ENCODE measurements around the gene CAPN11.
A peak's percentile ranks its signal among the peaks of the same experiment; 100 is the strongest.

The CAPN11 gene

DNA sequence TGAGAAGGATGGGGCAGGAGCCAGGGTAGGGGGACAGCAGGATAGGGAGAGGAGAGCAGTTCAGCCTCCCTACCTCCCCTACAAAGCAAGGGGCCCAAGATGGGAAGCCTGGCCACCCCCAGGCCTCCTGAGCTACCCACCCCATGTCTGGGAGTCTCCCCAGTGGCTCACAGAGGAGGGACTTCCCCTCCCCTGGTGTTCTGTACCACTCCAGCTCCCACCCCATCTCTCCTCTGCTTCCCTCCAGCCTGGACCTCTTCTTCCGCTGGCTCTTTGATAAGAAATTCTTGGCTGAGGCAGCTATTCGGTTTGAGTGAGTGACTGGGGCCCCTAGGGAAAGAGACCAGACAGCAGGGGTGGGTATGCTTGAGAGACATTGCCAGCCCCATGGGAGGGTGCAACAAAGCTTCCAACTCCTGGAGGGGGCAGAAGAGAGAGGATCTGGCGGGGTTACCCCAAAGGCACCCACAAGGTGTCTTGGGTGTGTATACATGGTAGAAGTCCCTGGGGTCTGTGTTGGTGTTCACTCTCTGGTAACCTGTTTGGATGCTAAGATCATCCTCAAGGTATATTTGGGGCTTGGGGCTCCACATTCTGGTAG lies 8.2 kb upstream of the CAPN11 start:
- H3K4me3 ChIP-seq (ENCODE audit: low read length) = no peak overlapping the region
- DNase-seq (ENCODE audit: low read depth, low spot score) = no peak

DNA sequence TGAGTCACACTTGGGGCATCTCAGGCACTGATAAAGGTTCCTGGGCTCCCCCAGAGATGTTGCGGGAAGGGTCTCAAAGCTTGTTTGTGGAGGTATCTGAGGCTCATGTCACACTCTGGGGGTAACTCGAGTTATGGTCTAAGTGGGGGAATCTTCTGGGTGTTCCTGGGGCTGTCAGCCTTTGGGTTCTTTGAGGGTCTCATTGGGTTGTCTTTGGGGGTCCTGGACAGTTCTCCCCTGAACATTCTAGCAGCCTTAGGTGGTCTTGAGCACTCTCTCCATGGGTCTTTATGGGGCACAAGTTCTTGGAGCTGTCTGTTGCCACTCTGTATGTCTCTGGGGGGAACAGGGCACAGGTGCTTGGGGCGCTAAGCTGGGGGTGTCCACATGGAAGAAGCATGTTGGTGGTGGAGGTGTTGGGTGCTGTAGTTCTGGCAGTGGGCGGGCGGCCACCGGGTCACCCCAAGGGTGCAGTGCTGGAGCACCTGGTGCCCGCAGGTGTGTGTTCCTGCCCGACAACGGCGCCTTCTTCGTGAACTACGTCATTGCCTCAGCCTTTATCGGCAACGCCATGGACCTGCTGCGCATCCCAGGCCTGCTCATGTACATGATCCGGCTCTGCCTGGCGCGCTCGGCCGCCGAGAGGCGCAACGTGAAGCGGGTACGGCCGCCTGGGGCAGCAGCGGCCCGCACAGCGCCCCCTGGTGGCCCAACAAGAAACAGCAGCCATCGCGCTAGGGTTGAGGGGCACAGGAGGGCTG lies 7.1 kb upstream of the CAPN11 start:
- no peak overlapping the region for H3K4me3 ChIP-seq (ENCODE audit: low read length)
- peak; percentile 47 for DNase-seq (ENCODE audit: low read depth, low spot score)

DNA sequence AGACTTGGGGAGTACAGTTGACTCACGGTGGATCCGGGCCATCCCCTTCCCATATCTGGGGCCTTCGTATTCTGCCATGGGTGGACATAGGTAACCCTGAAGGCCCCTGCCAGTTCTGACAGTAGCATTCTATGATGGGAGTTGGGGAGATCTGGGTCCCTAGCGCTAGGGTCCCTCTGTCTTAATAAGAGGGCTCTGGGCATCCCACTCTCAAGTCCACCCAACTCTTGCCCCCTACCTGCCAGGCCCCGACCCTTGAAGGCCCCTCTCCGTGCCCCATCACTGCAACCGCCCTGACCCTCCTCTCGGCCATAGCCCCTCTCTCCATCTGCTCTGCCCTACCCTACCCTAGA lies 6.5 kb upstream of the CAPN11 start:
- H3K4me3 ChIP-seq (ENCODE audit: low read length) = no peak overlapping the region
- DNase-seq (ENCODE audit: low read depth, low spot score) = no peak

DNA sequence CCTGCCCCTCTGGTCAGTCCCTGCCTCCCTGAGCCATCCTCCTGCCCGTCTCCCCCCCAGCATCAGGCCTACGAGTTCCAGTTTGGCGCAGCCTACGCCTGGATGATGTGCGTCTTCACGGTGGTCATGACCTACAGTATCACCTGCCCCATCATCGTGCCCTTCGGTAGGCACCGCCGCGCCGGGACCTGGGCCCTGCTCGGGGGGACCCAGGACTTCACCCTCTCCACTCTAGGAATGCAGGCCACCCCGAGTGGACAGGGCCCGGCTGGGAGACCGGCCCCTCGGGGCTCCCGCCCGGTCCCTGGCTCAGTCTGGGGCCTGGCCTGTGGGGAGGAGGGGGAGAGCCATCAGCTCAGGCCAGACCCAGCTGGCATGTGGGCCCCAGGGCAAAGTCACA lies 6.1 kb upstream of the CAPN11 start:
- H3K4me3 ChIP-seq (ENCODE audit: low read length) = no peak overlapping the region
- DNase-seq (ENCODE audit: low read depth, low spot score) = no peak

DNA sequence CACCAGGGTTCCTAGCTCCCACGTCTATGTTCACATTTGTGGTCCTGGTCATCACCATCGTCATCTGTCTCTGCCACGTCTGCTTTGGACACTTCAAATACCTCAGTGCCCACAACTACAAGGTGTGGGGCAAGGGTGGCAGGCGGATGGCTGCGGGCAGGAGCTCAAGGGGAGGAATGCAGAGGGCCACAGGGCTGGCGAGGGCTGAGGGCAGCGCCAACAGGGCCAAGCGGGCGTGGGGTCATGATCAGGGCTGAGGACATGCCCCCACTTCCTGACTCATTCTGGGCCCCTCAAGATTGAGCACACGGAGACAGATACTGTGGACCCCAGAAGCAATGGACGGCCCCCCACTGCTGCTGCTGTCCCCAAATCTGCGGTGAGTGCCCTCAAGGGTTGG lies 4.6 kb upstream of the CAPN11 start:
- H3K4me3 ChIP-seq (ENCODE audit: low read length) = no peak overlapping the region
- no peak for DNase-seq (ENCODE audit: low read depth, low spot score)

DNA sequence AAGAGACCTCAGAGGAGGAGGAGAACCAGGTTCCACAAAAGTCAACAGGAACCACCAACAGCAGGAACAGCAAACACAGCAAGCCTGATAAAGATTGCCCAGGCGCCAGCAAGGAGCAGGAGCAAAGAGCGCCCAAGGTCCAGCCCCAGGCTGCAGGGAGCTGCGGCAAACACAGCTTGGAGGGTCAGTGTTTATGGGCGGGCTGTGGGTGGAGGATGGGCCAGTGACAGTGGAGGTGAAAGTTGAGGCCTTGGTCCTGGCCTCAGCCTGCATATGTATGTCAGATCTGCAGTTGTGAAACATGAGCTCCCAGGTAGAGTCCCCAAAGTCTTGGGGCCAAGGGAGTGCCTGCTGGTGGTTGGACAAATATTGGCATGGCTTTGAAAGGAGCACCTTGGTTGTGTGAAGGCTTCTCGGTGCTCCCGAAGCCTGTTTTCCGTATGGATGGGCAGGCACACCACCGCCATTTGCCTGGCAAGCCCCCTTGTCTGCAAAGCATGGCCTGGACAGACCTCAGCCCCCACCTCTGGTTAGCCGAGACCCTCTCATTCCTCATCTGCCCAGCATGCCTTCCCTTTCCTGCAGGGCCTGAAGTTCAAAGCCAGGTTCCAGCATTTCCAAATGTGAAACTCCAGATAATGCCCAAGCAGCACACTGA lies 2.0 kb upstream of the CAPN11 start:
- DNase-seq (ENCODE audit: low read depth, low spot score) = no peak

DNA sequence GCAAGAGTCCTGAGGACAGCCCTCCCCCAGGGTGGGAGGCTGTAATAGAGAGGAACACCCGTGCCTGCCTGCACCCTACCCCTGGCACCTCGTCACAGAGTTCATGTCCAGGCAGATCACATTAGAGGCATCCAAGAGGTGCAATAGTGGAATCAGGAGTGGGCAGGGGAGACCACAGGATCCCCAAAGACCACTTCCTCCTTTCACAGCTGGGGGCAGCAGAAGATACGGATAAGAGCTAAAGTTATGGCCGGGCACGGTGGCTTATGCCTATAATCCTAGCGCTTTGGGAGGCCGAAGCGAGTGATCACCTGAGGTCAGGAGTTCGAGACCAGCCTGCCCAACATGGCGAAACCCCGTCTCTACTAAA lies 1.5 kb upstream of the CAPN11 start:
- no peak for DNase-seq (ENCODE audit: low read depth, low spot score)
- no peak overlapping the region for H3K4me3 ChIP-seq (ENCODE audit: low read length)

More for the DNA sequence above, 2.0 kb upstream of the CAPN11 start:
- H3K4me3 ChIP-seq (ENCODE audit: low read length) = no peak overlapping the region

DNA sequence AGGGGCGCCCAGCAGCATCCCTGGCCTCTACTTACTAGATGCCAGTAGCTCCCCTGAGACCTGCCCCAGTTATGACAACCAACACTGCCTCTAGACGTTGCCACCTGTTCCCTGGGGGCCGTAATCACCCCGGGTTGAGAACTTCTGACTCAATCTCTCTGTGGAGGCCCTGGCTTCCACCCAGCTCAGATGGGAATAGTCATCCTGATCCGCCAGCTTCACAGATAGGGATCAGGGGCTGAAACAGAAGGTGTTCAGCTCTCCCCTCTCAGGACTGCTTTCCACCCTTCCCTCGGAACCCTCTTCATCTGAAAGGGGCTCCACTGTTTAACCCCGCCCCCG lies 3.3 kb downstream of the CAPN11 start:
- DNase-seq (ENCODE audit: low read depth, low spot score) = no peak

DNA sequence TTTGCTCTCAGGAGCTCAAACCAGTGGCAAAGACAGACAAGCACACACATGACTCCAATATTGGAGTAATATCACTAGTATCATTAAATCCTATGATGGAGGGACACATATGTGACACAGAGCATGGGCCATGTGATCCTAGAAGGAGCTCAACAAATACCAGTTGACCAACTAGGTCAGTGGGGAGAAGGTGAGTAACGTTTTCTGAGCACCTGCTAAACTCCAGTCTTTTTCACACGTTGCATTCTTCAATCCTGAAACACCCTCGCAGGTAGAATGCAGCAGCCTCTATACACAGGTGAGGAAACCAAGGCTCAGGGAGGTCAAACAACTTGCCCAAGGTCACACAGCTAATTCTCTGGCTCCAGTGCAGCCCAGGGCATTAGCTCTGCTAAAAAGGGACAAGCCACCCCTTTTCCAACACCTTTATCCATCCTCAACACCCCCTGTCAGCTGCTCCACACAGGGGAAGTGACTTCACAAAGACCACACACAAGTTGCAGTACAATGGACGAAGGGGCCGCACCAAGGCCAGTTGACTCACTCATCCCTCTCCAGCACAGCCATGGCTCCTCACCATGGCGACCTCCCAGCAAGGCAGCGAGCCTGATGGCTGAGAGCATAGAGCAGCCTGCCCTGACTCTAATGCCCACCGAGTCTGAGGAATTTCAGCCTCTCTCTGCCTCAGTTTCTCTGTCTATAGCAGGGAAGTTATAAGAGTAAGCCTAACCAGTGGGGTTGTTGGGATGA lies 4.4 kb downstream of the CAPN11 start:
- H3K4me3 ChIP-seq (ENCODE audit: low read length) = no peak overlapping the region
- no peak for DNase-seq (ENCODE audit: low read depth, low spot score)

More for the DNA sequence above, 3.3 kb downstream of the CAPN11 start:
- H3K4me3 ChIP-seq (ENCODE audit: low read length) = no peak overlapping the region

DNA sequence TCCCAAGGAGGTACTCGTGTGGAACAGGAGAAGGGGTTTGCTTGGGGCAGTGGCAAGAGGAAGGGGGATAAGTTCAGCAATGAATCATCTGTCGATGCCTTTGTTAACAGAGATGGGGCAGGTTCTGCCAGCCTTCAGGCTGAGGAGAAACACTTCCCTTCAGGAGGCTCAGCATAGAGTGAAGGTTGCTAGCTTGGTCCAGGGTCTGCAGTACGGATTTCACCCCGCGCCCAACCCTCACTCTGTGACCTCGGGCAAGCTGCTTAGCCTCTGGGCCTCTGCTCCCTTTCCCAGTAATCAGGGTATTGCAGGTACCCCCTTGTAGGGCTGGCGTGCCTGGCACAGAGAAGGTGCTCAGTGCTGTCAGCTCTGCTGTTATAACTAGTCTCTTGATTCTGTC lies 7.5 kb downstream of the CAPN11 start:
- DNase-seq (ENCODE audit: low read depth, low spot score) = no peak
- H3K4me3 ChIP-seq (ENCODE audit: low read length) = no peak overlapping the region

DNA sequence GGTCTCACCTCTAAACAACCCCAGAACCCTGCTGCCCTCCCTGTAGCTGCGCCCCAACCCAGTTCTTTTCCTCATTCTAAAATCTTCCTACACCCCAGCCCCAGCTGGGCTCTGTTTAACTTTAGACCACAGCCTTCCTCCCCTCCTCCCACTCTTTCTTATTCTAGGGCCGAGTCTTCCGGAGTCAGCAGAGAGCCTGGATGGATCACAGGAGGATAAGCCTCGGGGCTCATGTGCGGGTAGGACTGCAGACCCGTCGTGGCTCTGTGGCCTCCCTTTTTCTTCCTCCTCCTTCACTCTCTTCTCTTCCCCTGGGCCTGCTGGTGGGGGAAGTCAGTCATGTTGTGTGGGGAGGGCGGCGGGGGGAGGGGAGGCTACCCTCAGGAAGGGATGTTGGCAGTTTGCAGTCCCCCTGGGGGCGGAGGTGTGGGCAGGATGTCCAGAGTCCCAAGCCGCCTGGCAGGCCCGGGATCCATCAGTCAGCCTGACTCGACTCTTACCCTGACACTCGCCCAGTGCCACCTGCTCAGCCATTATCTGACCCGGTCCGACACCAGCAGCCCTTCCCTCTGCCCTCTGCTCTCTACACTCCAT lies 8.1 kb downstream of the CAPN11 start:
- DNase-seq (ENCODE audit: low read depth, low spot score) = no peak
- H3K4me3 ChIP-seq (ENCODE audit: low read length) = no peak overlapping the region

DNA sequence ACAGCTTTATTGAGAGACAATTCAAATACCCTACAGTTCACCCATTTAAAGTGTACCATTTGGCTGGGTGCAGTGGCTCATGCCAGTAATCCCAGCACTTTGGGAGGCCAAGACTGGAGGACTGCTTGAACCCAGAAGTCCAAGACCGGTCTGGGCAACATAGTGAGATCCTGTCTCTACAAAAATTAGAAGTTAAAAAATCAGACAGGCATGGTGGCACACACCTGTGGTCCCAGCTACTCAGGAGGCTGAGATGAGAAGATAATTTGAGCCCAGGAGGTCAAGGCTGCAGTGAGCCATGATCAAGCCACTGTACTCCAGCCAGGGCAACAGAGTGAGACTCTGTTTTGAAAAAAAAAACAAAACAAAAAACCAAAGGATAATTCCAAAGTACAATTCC lies 8.9 kb downstream of the CAPN11 start:
- H3K4me3 ChIP-seq (ENCODE audit: low read length) = no peak overlapping the region
- no peak for DNase-seq (ENCODE audit: low read depth, low spot score)

DNA sequence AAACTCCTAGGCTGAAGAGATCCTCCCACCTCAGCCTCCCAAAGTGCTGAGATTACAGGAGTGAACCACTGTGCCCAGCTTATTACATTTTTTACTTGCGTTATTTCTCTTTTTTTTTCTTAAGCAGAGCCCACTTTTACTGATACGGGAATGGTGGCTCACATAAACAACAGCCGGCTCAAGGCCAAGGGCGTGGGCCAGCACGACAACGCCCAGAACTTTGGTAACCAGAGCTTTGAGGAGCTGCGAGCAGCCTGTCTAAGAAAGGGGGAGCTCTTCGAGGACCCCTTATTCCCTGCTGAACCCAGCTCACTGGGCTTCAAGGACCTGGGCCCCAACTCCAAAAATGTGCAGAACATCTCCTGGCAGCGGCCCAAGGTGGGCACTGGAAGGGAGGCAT lies 10.5 kb downstream of the CAPN11 start:
- no peak for DNase-seq (ENCODE audit: low read depth, low spot score)
- no peak overlapping the region for H3K4me3 ChIP-seq (ENCODE audit: low read length)

DNA sequence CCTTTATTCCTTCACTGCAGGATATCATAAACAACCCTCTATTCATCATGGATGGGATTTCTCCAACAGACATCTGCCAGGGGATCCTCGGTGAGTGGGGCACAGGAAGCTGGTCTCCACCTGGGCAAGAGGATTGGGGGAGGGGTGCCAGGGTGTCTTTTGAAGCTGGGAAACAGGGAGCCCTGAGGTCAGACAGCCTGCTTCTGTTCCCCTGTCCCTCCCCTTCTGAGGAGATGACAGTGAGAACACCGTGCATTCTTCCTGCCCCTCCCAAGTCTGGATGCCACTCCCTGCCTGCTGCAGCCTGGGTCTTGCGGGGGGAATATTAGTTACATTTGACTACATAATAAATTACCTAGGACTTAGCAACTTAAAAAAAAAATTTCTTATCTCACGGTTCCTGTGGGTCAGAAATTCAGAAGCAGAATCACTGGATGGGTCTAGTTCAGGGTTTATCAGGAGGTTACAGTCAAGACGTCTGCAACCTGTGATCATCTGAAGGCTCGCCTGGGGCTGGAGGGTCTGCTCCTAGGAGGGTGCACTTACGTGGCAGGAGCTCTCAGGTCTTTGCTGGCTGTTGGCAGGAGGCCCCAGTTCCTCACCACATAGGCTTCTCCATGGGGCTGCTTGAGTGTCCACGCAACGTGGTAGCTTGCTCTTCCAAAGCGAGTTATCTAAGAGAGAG lies 11.4 kb downstream of the CAPN11 start:
- H3K4me3 ChIP-seq (ENCODE audit: low read length) = no peak overlapping the region
- no peak for DNase-seq (ENCODE audit: low read depth, low spot score)

DNA sequence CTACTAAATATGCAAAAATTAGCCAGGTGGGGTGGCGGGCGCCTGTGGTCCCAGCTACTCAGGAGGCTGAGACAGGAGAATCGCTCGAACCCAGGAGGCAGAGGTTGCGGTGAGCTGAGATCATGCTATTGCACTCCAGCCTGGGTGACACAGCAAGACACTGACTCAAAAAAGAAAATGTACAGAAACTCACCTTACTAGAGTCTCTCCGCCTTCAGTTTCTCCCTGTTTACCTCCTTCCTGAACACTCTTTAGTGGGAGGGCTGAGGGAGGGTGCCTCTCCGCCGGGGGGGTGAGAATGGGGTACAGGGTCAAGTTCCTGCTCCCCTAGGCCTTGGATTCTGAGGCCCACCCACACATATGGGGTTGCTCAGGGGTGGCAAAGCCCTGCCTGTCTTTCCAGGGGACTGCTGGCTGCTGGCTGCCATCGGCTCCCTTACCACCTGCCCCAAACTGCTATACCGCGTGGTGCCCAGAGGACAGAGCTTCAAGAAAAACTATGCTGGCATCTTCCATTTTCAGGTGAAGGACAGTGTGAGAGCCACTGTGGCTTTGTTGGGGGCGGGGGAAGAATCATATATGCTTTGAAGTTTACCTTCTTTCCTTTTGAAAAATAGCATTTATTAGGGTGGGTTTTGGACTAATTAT lies 13.4 kb downstream of the CAPN11 start:
- no peak for DNase-seq (ENCODE audit: low read depth, low spot score)
- no peak overlapping the region for H3K4me3 ChIP-seq (ENCODE audit: low read length)

DNA sequence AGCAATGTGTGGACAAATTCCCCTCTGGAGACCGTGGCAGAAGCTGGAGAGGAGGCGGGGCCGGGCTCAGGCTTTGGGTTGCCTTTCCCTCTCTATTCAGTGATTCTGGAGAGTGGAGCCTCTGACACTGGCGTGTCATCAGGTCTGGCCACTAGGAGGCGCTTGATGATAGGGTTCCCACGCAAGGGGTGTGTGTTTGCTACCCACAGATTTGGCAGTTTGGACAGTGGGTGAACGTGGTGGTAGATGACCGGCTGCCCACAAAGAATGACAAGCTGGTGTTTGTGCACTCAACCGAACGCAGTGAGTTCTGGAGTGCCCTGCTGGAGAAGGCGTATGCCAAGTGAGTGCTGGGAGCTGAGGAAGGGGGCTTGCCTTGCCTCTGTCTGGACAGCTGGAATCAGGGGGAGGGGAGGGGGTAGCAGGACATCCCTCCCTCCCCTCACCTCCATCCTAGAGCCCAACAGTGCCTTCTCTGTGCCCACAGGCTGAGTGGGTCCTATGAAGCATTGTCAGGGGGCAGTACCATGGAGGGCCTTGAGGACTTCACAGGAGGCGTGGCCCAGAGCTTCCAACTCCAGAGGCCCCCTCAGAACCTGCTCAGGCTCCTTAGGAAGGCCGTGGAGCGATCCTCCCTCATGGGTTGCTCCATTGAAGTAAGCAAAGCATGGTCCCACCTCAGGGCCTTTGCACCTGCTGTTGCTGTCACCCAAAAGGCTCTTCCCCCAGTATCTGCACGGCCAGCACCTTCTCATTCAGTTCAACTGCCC lies 14.3 kb downstream of the CAPN11 start:
- H3K4me3 ChIP-seq (ENCODE audit: low read length) = no peak overlapping the region
- DNase-seq (ENCODE audit: low read depth, low spot score) = peak; percentile 46

DNA sequence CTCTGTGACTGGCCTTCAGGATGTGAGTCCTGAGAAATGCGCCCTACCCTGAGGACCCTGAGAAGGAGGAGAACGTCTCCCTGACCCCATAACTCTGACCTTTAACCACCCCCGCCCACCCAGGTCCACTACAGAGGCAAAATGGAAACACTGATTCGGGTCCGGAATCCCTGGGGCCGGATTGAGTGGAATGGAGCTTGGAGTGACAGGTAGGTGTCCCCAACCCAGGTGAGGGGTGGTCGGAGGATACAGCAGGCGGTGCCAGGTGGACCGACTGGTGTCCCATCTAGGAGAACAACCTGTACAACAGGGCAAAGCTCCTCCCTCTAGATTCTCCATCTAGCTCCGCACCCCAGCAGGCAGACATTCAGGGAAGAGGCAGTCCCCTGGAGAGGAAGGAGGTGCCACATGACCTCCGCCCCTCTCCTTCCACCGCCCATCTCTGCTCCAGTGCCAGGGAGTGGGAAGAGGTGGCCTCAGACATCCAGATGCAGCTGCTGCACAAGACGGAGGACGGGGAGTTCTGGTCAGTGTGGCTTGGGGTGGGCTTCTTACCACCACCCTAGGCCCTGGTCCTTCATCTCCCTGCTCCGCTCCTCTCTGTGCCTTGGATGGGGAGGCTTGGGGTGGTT lies 17.6 kb downstream of the CAPN11 start:
- no peak for DNase-seq (ENCODE audit: low read depth, low spot score)
- no peak overlapping the region for H3K4me3 ChIP-seq (ENCODE audit: low read length)

Measured in Jurkat, Clone E6-1 (cell line).